Right ventricle myocardium superior (tissue), 1 donor: Measurements from ENCODE around the gene OR10J4. TPM values are rescaled to one million over a fixed set of nuclear protein-coding genes. Genes with fewer than 3 reads are reported as not detected.
"Not testable (repeated sequence)": the region's sequence is repeated elsewhere in the genome, so short reads cannot be mapped to it uniquely, and the experiment has no call there.

ENCODE experiments used
- ATAC-seq: fragments of 200-7000 bp; cut with Tn5 transposase; one replicate; pipeline ENCODE4 v1.9.1; 2020; ENCODE audit warnings: mild to moderate bottlenecking; ENCODE audit not compliant: poor library complexity
- DNase-seq: peaks from one replicate; pipeline ENCODE4 v3.0.0-alpha.2; 2020
- intact Hi-C: fragments of 100-400 bp; cut with DNase I; formaldehyde crosslinking; loops from one replicate; pipeline ENCODE4 v1.11.2; 2022
- long read RNA-seq: library from polyadenylated mRNA; unstranded; transcript quantifications from one replicate; pipeline ENCODE4 v2.0.0, GENCODE V29; 2021
- total RNA-seq: library from RNA; stranded (reverse); fragmentation: NEBNext Ultra II Directional; extraction: Animal tissue kit (Norgen Biotek cat#: 25700); gene quantifications from one replicate; pipeline ENCODE4 v1.2.1, GENCODE V29; 2021
- donor health status: DM: no; HTN: yes; CAD: no; lungs with severe emphysema.

The OR10J4 gene
- total RNA-seq: not detected
- long read RNA-seq: 0 reads

DNA sequence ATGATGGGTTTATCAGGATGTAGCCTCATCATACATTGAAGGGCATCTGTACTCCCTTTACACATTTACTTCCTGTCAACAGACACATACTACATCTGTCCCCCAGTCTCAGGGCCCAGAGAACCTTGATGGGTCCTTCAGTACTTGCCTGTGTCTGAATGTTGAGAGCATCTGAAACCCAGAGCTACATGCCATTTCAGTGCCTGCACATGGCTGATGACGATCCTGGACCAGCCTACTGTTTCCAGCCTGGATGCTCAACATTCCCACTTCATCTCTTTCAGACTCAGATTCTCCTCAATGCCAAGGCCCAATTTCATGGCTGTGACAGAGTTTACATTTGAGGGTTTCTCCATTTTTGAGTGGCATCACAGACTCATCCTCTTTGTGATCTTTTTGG, at the start of gene OR10J4:
TSS of gene OR10J4 (plus strand) at position 301 of the 400 bp plus-strand sequence.
- intact Hi-C loops: no loop called here
- ATAC-seq: no peak

DNA sequence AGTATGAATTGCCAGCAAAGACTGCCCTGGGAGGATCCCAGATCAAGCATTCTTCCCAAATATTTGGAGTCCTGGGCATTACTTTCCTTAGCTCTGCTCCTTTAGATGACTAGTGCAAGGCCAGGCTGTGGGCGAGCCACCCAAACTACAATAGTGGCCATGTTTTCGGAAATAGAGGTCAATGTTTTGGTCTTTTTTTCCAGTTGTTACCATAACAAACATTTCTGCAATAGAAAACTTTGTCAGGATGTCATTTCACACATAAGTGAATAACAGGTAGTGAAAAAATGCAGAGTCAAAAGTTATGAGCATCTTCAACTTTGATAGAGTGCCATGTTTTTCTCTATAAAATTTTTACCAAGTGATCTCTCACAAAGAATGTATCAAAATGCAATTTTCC, 25.2 kb upstream of the OR10J4 start:
- no peak for DNase-seq
- intact Hi-C loops: no loop called here
- ATAC-seq: no peak

More for the DNA sequence above, at the start of gene OR10J4:
- no peak for DNase-seq

DNA sequence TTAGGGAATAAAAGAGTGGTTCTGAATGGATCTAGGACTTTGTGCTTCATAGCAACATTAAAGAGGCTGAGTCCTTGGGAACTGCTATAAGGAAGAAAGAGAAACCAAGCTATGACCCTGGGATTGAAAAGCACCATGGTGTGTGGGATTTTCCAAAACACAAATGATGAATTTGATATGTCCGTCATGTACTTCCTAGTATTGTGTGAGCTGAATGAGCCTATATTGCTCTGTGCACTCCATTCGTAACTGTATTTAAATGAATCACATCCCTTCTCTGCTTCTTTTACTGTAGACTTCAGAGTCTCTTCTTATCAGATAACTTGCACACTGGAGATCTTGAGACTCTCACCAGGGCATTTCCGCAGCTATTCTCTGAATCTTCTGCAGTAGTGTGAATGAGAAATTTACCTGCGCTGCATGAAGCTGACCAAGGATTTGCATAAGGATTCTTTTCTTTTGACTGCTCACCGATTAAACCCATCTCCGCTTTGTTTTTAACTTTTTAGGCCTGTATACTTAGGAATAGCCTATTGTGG, 23.1 kb upstream of the OR10J4 start:
- intact Hi-C loops: no loop called here
- ATAC-seq: no peak
- no peak for DNase-seq

DNA sequence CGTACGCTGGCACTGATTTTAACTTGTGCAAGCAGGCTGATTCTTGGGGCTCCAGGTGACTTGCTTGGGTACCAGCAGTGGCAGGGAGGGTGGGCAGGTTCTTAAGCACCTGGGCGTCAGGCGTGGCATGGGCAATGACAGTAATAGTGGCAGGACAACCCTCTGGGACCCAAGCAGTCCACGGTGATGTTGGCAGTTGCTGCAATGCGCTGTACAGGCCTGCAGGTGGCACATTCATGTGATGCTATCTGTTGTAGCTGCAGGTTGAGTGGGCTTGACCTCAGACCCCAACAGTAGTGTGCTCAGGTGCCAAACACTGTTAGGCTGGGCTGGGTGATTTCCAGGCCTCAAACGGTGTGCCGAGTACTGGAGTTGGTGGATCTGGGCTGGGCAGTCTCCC, 10.2 kb upstream of the OR10J4 start:
- no peak for ATAC-seq
- intact Hi-C loops: no loop called here
- no peak for DNase-seq

DNA sequence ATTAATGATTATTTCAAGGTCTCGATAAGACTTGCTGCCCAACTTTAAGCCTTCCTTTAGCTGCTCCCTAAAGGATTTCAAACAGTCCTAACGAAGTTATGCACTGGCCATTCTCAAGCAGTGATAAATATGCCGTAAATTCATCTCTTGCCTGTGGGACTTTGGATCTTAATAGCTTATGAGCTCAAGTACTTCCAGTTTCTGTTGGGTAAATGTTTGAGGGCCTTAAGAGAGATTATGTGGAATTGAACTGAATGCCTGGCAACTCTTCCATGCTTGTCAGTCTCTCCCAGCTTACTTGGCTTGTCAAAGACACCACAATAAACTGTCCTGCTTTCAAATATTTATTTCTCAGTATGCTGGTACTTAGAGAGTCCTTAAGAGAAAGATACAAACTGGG, 3.5 kb upstream of the OR10J4 start:
- no peak for DNase-seq
- intact Hi-C loops: no loop called here
- no peak for ATAC-seq

DNA sequence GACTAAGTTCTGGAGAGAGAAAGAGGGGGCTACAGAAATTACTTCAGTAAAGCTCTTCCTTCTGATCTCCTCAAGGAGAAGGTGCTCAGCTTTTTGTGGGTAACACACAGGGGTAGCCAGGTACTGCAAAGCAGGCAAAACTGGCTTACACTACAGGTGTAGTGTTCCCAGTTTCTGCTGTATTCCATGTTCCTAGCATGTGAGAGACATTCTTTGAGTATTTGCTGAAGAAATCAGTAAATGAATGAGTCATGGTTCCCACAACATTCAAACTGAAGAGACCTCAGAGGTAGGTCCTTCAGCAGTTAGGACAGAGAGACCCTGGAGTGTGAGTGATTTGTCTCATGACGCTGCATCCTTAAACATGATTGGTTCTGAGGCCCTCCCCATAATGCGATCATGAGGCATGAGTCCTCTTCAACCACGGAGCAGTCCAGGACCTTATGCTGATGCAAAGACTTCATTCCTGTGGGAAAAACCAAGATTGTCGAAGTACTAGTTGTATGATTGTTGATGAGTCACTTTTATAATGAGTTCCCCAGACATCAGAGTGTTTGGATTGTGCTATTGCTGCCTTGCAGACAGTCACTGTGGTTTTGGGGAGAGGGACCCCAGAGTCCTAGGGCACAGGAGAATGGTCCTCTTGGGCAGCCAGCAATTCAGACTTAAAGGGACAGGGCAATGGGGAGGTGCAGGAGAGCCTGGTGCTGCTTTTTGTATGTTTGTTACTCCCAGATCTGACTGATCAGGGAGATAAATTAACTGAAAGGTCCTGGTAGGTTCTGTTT, 2.7 kb upstream of the OR10J4 start:
- no peak for DNase-seq
- intact Hi-C loops: no loop called here
- ATAC-seq: no peak

- ATAC-seq: peak; percentile 46
Observed at GRCh38 chr1:159430985-159431384, 1.0 kb upstream of the OR10J4 start.

GRCh38 chr1:159436469-159436868, 4.5 kb downstream of the OR10J4 start:
- DNase-seq (no peak), ATAC-seq (no peak)
- intact Hi-C loops: no loop called here

More at GRCh38 chr1:159430985-159431384, 1.0 kb upstream of the OR10J4 start:
- DNase-seq: no peak
- intact Hi-C loops: no loop called here

GRCh38 chr1:159439422-159439821, 7.4 kb downstream of the OR10J4 start, which contains the start of gene OR10J1:
Gene OR10J1, plus strand, starts transcription at chr1:159439722. Its CDS starts 70 bp downstream, at chr1:159439792.
- intact Hi-C loops: no loop called here

GRCh38 chr1:159441360-159441759, 9.4 kb downstream of the OR10J4 start:
- ATAC-seq (no peak), DNase-seq (no peak)
- intact Hi-C loops: no loop called here

More at GRCh38 chr1:159439422-159439821, 7.4 kb downstream of the OR10J4 start, which contains the start of gene OR10J1:
- no peak for DNase-seq
- no peak for ATAC-seq

DNA sequence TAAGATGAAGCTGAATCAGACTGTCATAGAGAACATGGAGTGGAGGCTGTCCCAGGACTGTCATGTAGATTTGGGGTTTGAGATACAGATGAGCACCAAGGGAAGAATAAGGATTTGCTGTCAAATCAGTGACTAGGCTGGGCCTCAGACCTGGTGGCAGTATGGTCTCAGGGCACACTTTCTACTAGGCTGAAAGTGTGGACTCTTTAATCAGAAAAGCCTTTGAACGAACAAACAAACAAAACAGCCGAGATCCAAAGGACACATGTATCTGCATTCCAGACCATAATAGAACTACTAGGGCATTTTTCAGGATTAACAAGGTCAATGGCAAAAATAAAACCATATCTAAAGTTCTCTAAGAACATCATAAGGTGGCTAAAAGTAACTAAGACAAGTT, 10.4 kb downstream of the OR10J4 start:
- no peak for DNase-seq
- intact Hi-C loops: no loop called here
- no peak for ATAC-seq

DNA sequence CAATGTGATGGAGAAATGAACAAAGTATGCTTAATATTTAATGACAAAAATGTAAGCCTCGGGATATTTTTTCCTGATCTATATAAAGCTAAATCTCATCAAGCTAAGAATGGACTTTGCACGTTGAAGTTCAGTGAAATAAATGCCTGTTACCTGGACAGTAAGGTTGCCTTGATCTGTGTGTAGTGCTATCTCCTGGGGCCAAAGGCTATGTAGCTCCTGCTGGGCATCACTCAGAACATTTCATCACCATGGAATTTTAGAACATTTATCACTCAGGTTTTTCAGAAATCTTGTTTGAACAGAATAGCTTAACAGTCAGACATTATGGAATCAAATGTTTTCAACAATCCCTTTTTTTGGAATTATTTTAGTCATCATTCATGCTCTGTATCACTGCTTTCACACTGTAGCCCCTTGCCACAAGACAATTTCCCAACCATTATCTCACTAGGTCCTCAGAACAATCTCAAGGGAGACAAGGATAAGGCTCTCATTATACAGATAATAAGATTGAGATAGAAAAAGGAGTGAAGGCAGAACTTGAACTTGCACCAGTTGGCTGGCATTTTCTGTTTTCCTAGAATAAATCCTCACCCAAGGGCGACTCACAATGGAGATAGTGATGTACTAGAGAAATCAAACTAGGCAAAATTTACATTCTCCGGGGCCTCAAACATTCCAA, 11.2 kb downstream of the OR10J4 start:
- intact Hi-C loops: no loop called here
- DNase-seq (no peak), ATAC-seq (no peak)

DNA sequence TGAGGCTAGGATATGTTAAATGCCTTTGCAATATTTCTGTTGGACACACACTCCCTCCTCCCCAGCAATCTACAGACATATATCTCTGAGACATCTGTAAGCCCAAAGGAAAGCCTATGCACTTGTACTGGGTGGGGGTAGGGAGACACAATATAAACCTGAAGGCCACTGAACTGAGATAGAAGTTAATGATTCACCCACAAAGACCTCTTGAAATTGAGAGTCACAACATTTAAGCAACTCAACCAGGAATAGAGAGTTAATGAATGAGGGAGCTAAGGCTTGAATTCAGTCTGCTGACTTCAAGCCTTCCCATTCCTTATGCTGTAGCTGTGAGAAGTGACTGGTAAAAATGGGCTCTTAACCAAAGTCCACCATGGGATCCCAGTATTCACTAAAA, 12.5 kb downstream of the OR10J4 start:
- DNase-seq: no peak
- intact Hi-C loops: no loop called here
- ATAC-seq: no peak

- ATAC-seq: no peak
- intact Hi-C loops: no loop called here
- DNase-seq: no peak
Observed at GRCh38 chr1:159448181-159448580, 16.2 kb downstream of the OR10J4 start.

- DNase-seq, intact Hi-C loops, ATAC-seq: not testable (repeated sequence)
Observed at GRCh38 chr1:159449605-159450004, 17.6 kb downstream of the OR10J4 start.

- no peak for DNase-seq
- intact Hi-C loops: no loop called here
- ATAC-seq: no peak
Observed at GRCh38 chr1:159459551-159459950, 27.5 kb downstream of the OR10J4 start.

- DNase-seq: no peak
Observed at GRCh38 chr1:159465191-159465603, 33.2 kb downstream of the OR10J4 start.

GRCh38 chr1:159468321-159468720, 36.3 kb downstream of the OR10J4 start:
- intact Hi-C loops: no loop called here
- DNase-seq (no peak), ATAC-seq (no peak)

More at GRCh38 chr1:159465191-159465603, 33.2 kb downstream of the OR10J4 start:
- no peak for ATAC-seq
- intact Hi-C loops: no loop called here

DNA sequence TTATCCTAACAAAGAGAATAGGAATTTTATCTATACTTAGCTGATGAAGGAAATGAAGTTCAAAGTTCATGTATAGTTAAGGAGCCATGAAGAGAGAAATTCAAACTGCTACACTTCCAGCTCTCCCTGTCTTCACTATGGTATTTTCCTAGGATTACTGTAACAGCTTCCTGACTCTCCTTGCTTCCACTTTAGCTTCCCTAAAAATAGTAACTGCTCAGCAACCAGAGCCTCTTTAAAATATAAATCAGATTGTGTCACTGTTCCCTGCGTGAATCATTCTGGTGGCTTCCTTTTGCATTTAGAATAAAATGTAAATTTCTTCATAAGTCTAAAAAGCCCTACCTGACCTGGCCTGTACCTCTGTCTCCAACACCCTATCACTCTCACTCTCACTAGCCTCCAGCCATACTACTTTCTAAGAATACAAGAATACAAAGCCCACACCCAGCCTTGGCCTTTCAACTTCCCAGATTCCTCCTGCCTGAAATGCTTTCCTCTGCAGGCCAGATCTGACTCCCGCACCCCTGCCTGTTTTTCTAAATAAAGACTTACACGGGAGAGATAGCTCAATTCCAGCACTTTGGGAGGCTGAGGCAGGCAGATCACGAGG, 38.0 kb downstream of the OR10J4 start:
- intact Hi-C loops: no loop called here
- peak; percentile 45 for ATAC-seq
- DNase-seq: no peak
